H1 (cell line): Measurements from ENCODE around the gene VPS11. TPM values are rescaled to one million over a fixed set of nuclear protein-coding genes. Genes with fewer than 3 reads are reported as not detected.

Source experiments
- CTCF ChIA-PET: fragments of 300-600 bp; sonication (Branson Sonifier 250); formaldehyde crosslinking; loops from one replicate; lab custom pipeline; 2021; ENCODE audit not compliant: partially characterized antibody; lab: Charles Lee
- POLR2A ChIA-PET: fragments of 300-600 bp; sonication (Branson Sonifier 250); formaldehyde crosslinking; loops from one replicate; lab custom pipeline; 2021; ENCODE audit warnings: inconsistent platforms; ENCODE audit not compliant: partially characterized antibody; lab: Charles Lee
- DNase-seq, 2 experiments: peaks; one replicate each; pipeline versions ENCODE4 v3.0.0 to v3.0.0-alpha.2; 2010 to 2022; ENCODE audit warnings: low spot score in 2 of 2, low read depth in 1 of 2, mixed read lengths in 1 of 2
- FAIRE-seq: peaks from 2 replicates; lab custom pipeline; 2011; peaks lifted over from hg19 to GRCh38; lab: Jason Lieb, UNC
- H2AFZ ChIP-seq: 2 replicates; pipeline ENCODE4 v1.8.1; 2012; ENCODE audit warnings: low read length, inconsistent platforms
- H2AK5ac ChIP-seq: 2 replicates; pipeline ENCODE4 v1.6.1; 2013; ENCODE audit warnings: low read depth, low read length
- H2BK120ac ChIP-seq: replicated peaks from 2 replicates; pipeline ENCODE3; 2013; ENCODE audit warnings: low read depth, low read length, inconsistent platforms
- H2BK12ac ChIP-seq: 2 replicates; pipeline ENCODE4 v1.6.1; 2013; ENCODE audit warnings: low read depth, low read length
- H2BK15ac ChIP-seq: 2 replicates; pipeline ENCODE4 v1.6.1; 2013; ENCODE audit warnings: low read length
- H2BK20ac ChIP-seq: 2 replicates; pipeline ENCODE4 v1.6.1; 2013; ENCODE audit warnings: low read length
- H2BK5ac ChIP-seq: 2 replicates; pipeline ENCODE4 v1.6.1; 2013; ENCODE audit warnings: low read depth, low read length
- H3K14ac ChIP-seq: 2 replicates; pipeline ENCODE4 v1.6.1; 2013; ENCODE audit warnings: inconsistent platforms; ENCODE audit not compliant: insufficient read length
- H3K18ac ChIP-seq: 2 replicates; pipeline ENCODE4 v1.6.1; 2013; ENCODE audit warnings: low read length; ENCODE audit errors: extremely low read depth
- H3K23ac ChIP-seq: 2 replicates; pipeline ENCODE4 v1.6.1; 2013; ENCODE audit warnings: inconsistent platforms; ENCODE audit not compliant: insufficient read length
- H3K23me2 ChIP-seq: 2 replicates; pipeline ENCODE4 v1.6.1; 2013; ENCODE audit warnings: low read depth, low read length
- H3K27ac ChIP-seq: 2 replicates; pipeline ENCODE4 v1.6.1; 2011; ENCODE audit warnings: low read depth, low read length, inconsistent platforms
- H3K27me3 ChIP-seq, 4 experiments: replicated peaks in 1 of 4; 1 replicate in 1 of 4; 2 replicates in 3 of 4; pipeline versions ENCODE4 v1.6.1 to v1.8.1; 2011 to 2013; ENCODE audit warnings: low read length in 3 of 4, mild to moderate bottlenecking in 3 of 4, inconsistent platforms in 2 of 4, mixed read lengths in 2 of 4, moderate library complexity in 1 of 4; ENCODE audit not compliant: control insufficient read depth in 3 of 4, insufficient read depth in 3 of 4; ENCODE audit errors: extremely low read depth in 1 of 4
- H3K36me3 ChIP-seq, 4 experiments: 2 replicates each; pipeline versions ENCODE4 v1.6.1 to v1.8.1; 2011 to 2013; ENCODE audit warnings: mild to moderate bottlenecking in 4 of 4, low read length in 3 of 4, moderate library complexity in 2 of 4, control low read depth in 1 of 4, inconsistent platforms in 1 of 4; ENCODE audit not compliant: insufficient read depth in 4 of 4, control insufficient read depth in 2 of 4
- H3K4ac ChIP-seq: replicated peaks from 2 replicates; pipeline ENCODE3; 2013; ENCODE audit warnings: low read length, low read depth, mixed read lengths, inconsistent platforms; ENCODE audit not compliant: insufficient read length
- H3K4me1 ChIP-seq, 4 experiments: replicated peaks in 1 of 4; 1 replicate in 1 of 4; 2 replicates in 3 of 4; pipeline versions ENCODE4 v1.6.1 to v1.8.1; 2011 to 2013; ENCODE audit warnings: low read length in 3 of 4, inconsistent platforms in 2 of 4, mixed read lengths in 1 of 4; ENCODE audit not compliant: insufficient read depth in 4 of 4, control insufficient read depth in 3 of 4
- H3K4me2 ChIP-seq, 2 experiments: 2 replicates each; pipeline versions ENCODE4 v1.6.1 to v1.8.1; 2011 to 2013; ENCODE audit warnings: low read depth in 2 of 2, low read length in 2 of 2, control low read depth in 1 of 2, inconsistent platforms in 1 of 2, mild to moderate bottlenecking in 1 of 2; ENCODE audit not compliant: insufficient read depth in 1 of 2
- H3K4me3 ChIP-seq, 4 experiments: fragments of 200-600, 300-600 bp in 1 of 4; sonication (generic), shearing (Covaris generic), sonication (Bioruptor Twin) in 1 of 4; 2 replicates each; pipeline versions ENCODE4 v1.5.1 to v1.8.1; 2011 to 2016; ENCODE audit warnings: low read length in 4 of 4, low read depth in 3 of 4, control low read depth in 2 of 4, inconsistent platforms in 2 of 4, mild to moderate bottlenecking in 2 of 4, mixed read lengths in 1 of 4, moderate library complexity in 1 of 4; ENCODE audit not compliant: insufficient read depth in 2 of 4; ENCODE audit errors: extremely low read depth in 1 of 4
- H3K56ac ChIP-seq: replicated peaks from 2 replicates; pipeline ENCODE3; 2013; ENCODE audit warnings: low read depth, mild to moderate bottlenecking, mixed read lengths, low read length, inconsistent platforms; ENCODE audit not compliant: insufficient read length
- H3K79me1 ChIP-seq: 2 replicates; pipeline ENCODE4 v1.6.1; 2013; ENCODE audit warnings: low read depth, low read length, control low read depth
- H3K79me2 ChIP-seq, 2 experiments: 2 replicates each; pipeline versions ENCODE4 v1.6.1 to v1.8.1; 2012 to 2013; ENCODE audit warnings: low read length in 2 of 2, mild to moderate bottlenecking in 2 of 2, inconsistent platforms in 1 of 2; ENCODE audit not compliant: insufficient read depth in 2 of 2, control insufficient read depth in 1 of 2
- H3K9ac ChIP-seq, 4 experiments: replicated peaks in 1 of 4; 1 replicate in 1 of 4; 2 replicates in 3 of 4; pipeline versions ENCODE4 v1.6.1 to v1.8.1; 2011 to 2013; ENCODE audit warnings: low read depth in 3 of 4, low read length in 3 of 4, control low read depth in 2 of 4, mild to moderate bottlenecking in 2 of 4, moderate library complexity in 2 of 4, inconsistent platforms in 1 of 4; ENCODE audit errors: extremely low read depth in 1 of 4
- H3K9me3 ChIP-seq, 2 experiments: 2 replicates each; pipeline versions ENCODE4 v1.6.1 to v1.8.1; 2012 to 2013; ENCODE audit warnings: mild to moderate bottlenecking in 2 of 2, moderate library complexity in 2 of 2, control low read depth in 1 of 2, inconsistent platforms in 1 of 2, low read depth in 1 of 2, low read length in 1 of 2, mixed read lengths in 1 of 2; ENCODE audit not compliant: insufficient read depth in 2 of 2
- H4K20me1 ChIP-seq, 2 experiments: replicated peaks in 1 of 2; 2 replicates each; pipeline versions ENCODE3 to v1.8.1; 2011 to 2013; ENCODE audit warnings: inconsistent platforms in 2 of 2, low read length in 2 of 2, mild to moderate bottlenecking in 1 of 2; ENCODE audit not compliant: insufficient read depth in 2 of 2, control insufficient read depth in 1 of 2
- H4K5ac ChIP-seq: 2 replicates; pipeline ENCODE4 v1.6.1; 2013; ENCODE audit warnings: low read length, low read depth, mixed read lengths, inconsistent platforms; ENCODE audit not compliant: insufficient read length
- H4K8ac ChIP-seq: 2 replicates; pipeline ENCODE4 v1.8.0; 2013; ENCODE audit warnings: mild to moderate bottlenecking, moderate library complexity, low read length, inconsistent platforms; ENCODE audit not compliant: insufficient read depth; ENCODE audit errors: extremely low read depth
- H4K91ac ChIP-seq: replicated peaks from 2 replicates; pipeline ENCODE3; 2013; ENCODE audit warnings: low read length, mixed read lengths, inconsistent platforms; ENCODE audit not compliant: insufficient read length
- HDAC2 ChIP-seq, 2 experiments: fragments of 300-600 bp in 1 of 2; sonication (generic) in 1 of 2; IDR thresholded peaks; 2 replicates each; pipeline ENCODE4 v1.6.1; 2011 to 2012; ENCODE audit warnings: low read depth in 2 of 2, low read length in 2 of 2, mild to moderate bottlenecking in 2 of 2, moderate library complexity in 2 of 2, borderline replicate concordance in 1 of 2, inconsistent platforms in 1 of 2
- PHF8 ChIP-seq: fragments of 200-600 bp; sonication (generic); conservative IDR thresholded peaks from 2 replicates; pipeline ENCODE4 v1.7.1; 2012; ENCODE audit warnings: low read depth, mild to moderate bottlenecking, inconsistent platforms, low read length, moderate library complexity
- POLR2A ChIP-seq, 2 experiments: IDR thresholded peaks; 1 replicate in 1 of 2; 2 replicates in 1 of 2; pipeline ENCODE4 v1.6.1; 2011; ENCODE audit warnings: low read depth in 2 of 2, low read length in 2 of 2, mild to moderate bottlenecking in 2 of 2; ENCODE audit errors: control extremely low read depth in 1 of 2
- SIN3A ChIP-seq, 2 experiments: IDR thresholded peaks in 1 of 2; conservative IDR thresholded peaks in 1 of 2; 2 replicates each; pipeline ENCODE4 v1.6.1; 2011 to 2012; ENCODE audit warnings: low read length in 2 of 2, improper control_type of control experiment in 1 of 2, low read depth in 1 of 2, mild to moderate bottlenecking in 1 of 2
- TCF12 ChIP-seq: IDR thresholded peaks from 2 replicates; pipeline ENCODE4 v1.6.1; 2011; ENCODE audit warnings: low read depth, mild to moderate bottlenecking, low read length
- WGBS, 2 experiments: shearing (Covaris generic) in 1 of 2; methylation state at CpG; one replicate each; pipeline versions ENCODE4 v1.1.6 to v1.1.7; 2013 to 2015; ENCODE audit warnings: low lambda C conversion rate in 2 of 2, mixed read lengths in 2 of 2, inconsistent platforms in 1 of 2, low coverage in 1 of 2, missing lambda C conversion rate in 1 of 2; ENCODE audit not compliant: insufficient replicate concordance in 2 of 2, insufficient coverage in 1 of 2, insufficient read length in 1 of 2; ENCODE audit errors: extremely low coverage in 1 of 2, missing lambda C conversion rate in 1 of 2; 5-methylcytosine and 5-hydroxymethylcytosine counted together
- polyA plus RNA-seq, 7 experiments: library from polyadenylated mRNA; depleted of rRNA in 3 of 7; stranded (reverse) in 5 of 7; unstranded in 2 of 7; fragments of >200 nt in 5 of 7; fragments of 200-250 nt in 2 of 7; gene quantifications; 1 replicate in 5 of 7; 2 replicates in 1 of 7; 4 replicates in 1 of 7; pipeline versions ENCODE4 v1.2.1 to v1.2.3, GENCODE V29; 2011 to 2013; ENCODE audit warnings: missing spikeins in 2 of 7, mixed read lengths in 2 of 7
- total RNA-seq: library from RNA; stranded (reverse); fragmentation: NEBNext Ultra II Directional; extraction: Animal tissue kit (Norgen Biotek cat#: 25700); gene quantifications from 2 replicates; pipeline ENCODE4 v1.2.1, GENCODE V29; 2021

The VPS11 gene
- total and polyA plus RNA-seq, 2 of the 8 experiments (the other 6 are each of a cell fraction or from before 2014, with no cell fraction given): 13.1 to 15.5 TPM

GRCh38 chr11:119121811-119122124, 54.1 kb downstream of the VPS11 start:
- H3K36me3 ChIP-seq: peaks cover 0 to 7% (median 4%) of the 10 kb centered on the region in 4 experiments; a peak in 3 of 8 replicates
- peaks cover 7 to 26% of the 10 kb centered on the region in 2 experiments for H3K79me2 ChIP-seq
- CTCF ChIA-PET: interaction anchor here (1.3 to 4.9 kb wide), 5 partner anchors 12 to 74 kb away, joined by 3 to 26 read pairs (median 6); partner anchors contain the start of genes C2CD2L and HMBS
- no peak overlapping the region for H3K14ac ChIP-seq
- H3K4me3 ChIP-seq: peak overlapping the region; percentile 63 to 97 (median 93)
- peak overlapping the region; percentile 62 to 86 (median 77) for H3K9ac ChIP-seq
- no peak overlapping the region for H2BK15ac ChIP-seq
- peak overlapping the region; percentile 74 to 81 for H3K4me2 ChIP-seq
- 0 out of 2 replicates have a peak overlapping the region, but pooled peaks have one; percentile 3 for H2BK12ac ChIP-seq
- no peak overlapping the region for H4K8ac ChIP-seq
- peak overlapping the region; percentile 68 for H3K27ac ChIP-seq
- H3K18ac ChIP-seq: no peak overlapping the region
- peaks cover 0 to 8% of the 10 kb centered on the region in 2 experiments for H4K20me1 ChIP-seq
- H2AFZ ChIP-seq: peak overlapping the region; percentile 59; the same call in 1 of the 2 replicates
- DNase-seq (no peak), FAIRE-seq (no peak)
- H3K4me1 ChIP-seq: peaks cover 0 to 10% (median 6%) of the 10 kb centered on the region in 4 experiments; a peak in 5 of 7 replicates
- no peak overlapping the region for H3K4ac ChIP-seq
- WGBS, 2 experiments: 3% methylated on average over 20 of the region's 20 CpGs; no CpG with 5 or more reads in 1 of the 2 experiments
- peak overlapping the region; percentile 36 for H3K56ac ChIP-seq
- no peak overlapping the region for H3K23ac ChIP-seq
- peaks cover 7% of the 10 kb centered on the region; the same call in 1 of the 2 replicates for H3K79me1 ChIP-seq
- H3K27me3 ChIP-seq: no peaks in the 10 kb centered on the region
- H3K9me3 ChIP-seq: no peaks in the 10 kb centered on the region
- POLR2A ChIA-PET: interaction anchor here (0.7 to 4.9 kb wide), 15 partner anchors 8 to 85 kb away, joined by 3 to 42 read pairs (median 4); partner anchors contain the start of genes ABCG4, C2CD2L, CBL and HMBS
- TF ChIP-seq PHF8 (peak; percentile 9; the same call in 1 of the 2 replicates), SIN3A (conservative IDR thresholded peaks at IDR 0.05 in 1 of 2, IDR thresholded peaks at IDR 0.05 in 1 of 2; ENCODE audit: low read depth in 1 of 2, low read length in 2 of 2) (peak in 1 of 2 experiments; percentile 18; a peak in 1 of 4 replicates), POLR2A (IDR thresholded peaks at IDR 0.05; ENCODE audit: control extremely low read depth in 1 of 2, low read depth in 2 of 2, low read length in 2 of 2) (peak in 1 of 2 experiments; percentile 6; a peak in 1 of 3 replicates), TCF12 (no peak), HDAC2 (IDR thresholded peaks at IDR 0.05; ENCODE audit: borderline replicate concordance in 1 of 2, low read depth in 2 of 2, low read length in 2 of 2) (0 out of 4 replicates have a peak, but pooled peaks of 1 of the 2 experiments have one; percentile 41)
- no peak overlapping the region for H2BK20ac ChIP-seq
- H2BK120ac ChIP-seq: no peak overlapping the region
- H3K23me2 ChIP-seq: peaks cover 5% of the 10 kb centered on the region; the same call in 1 of the 2 replicates
- no peak overlapping the region for H4K91ac ChIP-seq
- no peak overlapping the region for H4K5ac ChIP-seq
- H2AK5ac ChIP-seq: no peak overlapping the region
- H2BK5ac ChIP-seq: peak overlapping the region; percentile 79
